OCI-LY3 (cell line): Measurements from ENCODE around the gene INSC.

Experiments used
- EZH2phosphoT487 ChIP-seq: fragments of 200-600 bp; shearing (Covaris generic); IDR thresholded peaks from 2 replicates; pipeline ENCODE4 v1.6.1; 2018; ENCODE audit warnings: antibody characterized with exemption, mixed run types, low read depth
- TF ChIP-seq, protein P1 (sequence below): fragments of 200-600, 300-600 bp; sonication (generic); IDR thresholded peaks from 2 replicates; pipeline ENCODE4 v1.5.1; 2014; ENCODE audit warnings: antibody characterized with exemption, low read length, low read depth

DNA sequence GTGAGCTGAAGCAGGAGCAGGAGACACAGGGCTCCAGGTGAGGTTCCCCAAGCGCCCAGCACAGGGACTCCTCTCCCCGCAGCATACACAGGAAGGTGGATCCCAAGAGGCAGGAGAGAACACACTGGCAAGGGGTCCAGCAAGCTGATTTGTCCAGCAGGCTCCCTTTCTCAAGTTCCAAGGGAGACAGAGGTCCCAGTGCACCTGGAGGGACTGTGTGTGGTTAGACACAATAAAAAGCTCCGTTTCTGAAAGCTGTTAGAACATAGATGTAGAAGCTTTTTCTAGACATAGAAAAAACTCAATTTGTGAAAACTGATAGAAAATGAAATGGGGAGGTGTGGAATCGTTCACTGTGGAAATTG lies 39.6 kb upstream of the INSC start:
- TF ChIP-seq, protein P1, sequence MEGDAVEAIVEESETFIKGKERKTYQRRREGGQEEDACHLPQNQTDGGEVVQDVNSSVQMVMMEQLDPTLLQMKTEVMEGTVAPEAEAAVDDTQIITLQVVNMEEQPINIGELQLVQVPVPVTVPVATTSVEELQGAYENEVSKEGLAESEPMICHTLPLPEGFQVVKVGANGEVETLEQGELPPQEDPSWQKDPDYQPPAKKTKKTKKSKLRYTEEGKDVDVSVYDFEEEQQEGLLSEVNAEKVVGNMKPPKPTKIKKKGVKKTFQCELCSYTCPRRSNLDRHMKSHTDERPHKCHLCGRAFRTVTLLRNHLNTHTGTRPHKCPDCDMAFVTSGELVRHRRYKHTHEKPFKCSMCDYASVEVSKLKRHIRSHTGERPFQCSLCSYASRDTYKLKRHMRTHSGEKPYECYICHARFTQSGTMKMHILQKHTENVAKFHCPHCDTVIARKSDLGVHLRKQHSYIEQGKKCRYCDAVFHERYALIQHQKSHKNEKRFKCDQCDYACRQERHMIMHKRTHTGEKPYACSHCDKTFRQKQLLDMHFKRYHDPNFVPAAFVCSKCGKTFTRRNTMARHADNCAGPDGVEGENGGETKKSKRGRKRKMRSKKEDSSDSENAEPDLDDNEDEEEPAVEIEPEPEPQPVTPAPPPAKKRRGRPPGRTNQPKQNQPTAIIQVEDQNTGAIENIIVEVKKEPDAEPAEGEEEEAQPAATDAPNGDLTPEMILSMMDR: no peak; the same call in 1 of the 2 replicates
- no peak for TF ChIP-seq EZH2phosphoT487
